Measurements from ENCODE around the gene C18orf32. TPM values are rescaled to one million over a fixed set of nuclear protein-coding genes. Genes with fewer than 3 reads are reported as not detected.

The C18orf32 gene
- total and polyA plus RNA-seq, 2 of the 13 experiments (the other 11 are each of a cell fraction or from before 2014, with no cell fraction given): 17.6 to 20.6 TPM

DNA sequence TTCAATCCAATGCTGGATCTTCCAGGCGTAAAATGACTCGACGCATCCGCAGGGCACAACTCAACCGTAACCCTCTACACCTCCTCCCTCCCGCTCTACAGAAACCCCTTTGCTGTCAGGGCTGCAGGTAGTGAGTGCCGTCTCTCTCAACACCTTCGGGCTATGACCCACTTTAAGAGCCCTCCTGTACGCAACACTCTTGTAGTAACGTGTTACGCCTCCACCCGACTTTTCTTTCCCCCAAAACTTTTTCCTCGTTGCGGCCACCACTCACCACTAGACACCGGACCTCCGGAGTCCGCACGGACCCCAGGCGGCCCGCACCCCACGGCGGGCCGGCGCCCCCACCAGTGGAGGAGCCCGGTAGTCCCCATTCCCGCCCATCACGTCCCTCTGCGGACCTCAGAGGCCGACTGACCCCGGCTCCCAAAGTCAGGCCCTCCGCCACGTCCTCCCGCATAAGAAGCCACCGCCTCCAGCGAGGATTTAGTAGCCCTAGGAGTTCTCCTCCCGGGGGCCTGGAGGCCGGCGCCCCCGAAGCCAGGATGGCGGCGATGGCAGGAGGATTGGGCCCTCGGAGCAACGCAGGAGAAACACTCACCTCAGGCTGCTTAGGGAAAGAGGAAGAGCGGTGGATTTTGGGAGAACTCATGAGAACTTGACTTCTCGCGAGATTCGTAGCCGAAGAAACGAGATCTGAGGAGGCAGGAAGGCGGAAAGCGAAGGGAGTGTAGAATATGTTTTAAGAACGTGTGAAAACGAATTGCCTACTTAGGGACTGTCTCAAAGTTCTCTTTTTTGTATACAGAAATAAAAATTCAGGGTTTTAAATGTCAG, 5.0 kb upstream of the C18orf32 start, which contains the start of gene RPL17 (continued):
- TF ChIP-seq, protein P1, sequence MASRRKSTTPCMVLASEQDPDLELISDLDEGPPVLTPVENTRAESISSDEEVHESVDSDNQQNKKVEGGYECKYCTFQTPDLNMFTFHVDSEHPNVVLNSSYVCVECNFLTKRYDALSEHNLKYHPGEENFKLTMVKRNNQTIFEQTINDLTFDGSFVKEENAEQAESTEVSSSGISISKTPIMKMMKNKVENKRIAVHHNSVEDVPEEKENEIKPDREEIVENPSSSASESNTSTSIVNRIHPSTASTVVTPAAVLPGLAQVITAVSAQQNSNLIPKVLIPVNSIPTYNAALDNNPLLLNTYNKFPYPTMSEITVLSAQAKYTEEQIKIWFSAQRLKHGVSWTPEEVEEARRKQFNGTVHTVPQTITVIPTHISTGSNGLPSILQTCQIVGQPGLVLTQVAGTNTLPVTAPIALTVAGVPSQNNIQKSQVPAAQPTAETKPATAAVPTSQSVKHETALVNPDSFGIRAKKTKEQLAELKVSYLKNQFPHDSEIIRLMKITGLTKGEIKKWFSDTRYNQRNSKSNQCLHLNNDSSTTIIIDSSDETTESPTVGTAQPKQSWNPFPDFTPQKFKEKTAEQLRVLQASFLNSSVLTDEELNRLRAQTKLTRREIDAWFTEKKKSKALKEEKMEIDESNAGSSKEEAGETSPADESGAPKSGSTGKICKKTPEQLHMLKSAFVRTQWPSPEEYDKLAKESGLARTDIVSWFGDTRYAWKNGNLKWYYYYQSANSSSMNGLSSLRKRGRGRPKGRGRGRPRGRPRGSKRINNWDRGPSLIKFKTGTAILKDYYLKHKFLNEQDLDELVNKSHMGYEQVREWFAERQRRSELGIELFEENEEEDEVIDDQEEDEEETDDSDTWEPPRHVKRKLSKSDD (CRISPR knock-in tag; IDR thresholded peaks at IDR 0.05; ENCODE audit: low read depth): 0 out of 2 replicates have a peak, but pooled peaks have one; percentile 52
- TF ChIP-seq, protein P2, sequence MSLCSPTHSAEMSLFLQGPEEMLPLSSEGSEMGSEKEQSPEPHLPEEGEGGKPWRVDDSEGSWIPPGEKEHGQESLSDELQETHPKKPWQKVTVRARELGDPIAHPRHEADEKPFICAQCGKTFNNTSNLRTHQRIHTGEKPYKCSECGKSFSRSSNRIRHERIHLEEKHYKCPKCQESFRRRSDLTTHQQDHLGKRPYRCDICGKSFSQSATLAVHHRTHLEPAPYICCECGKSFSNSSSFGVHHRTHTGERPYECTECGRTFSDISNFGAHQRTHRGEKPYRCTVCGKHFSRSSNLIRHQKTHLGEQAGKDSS (CRISPR knock-in tag; IDR thresholded peaks at IDR 0.05; ENCODE audit: borderline replicate concordance, low read depth): peak; percentile 50; the same call in 1 of the 2 replicates
- TF ChIP-seq ZNF781 (CRISPR knock-in tag; IDR thresholded peaks at IDR 0.05; ENCODE audit: borderline replicate concordance, not compliant biosample characterization): peak; percentile 73
- peak; percentile 85 for TF ChIP-seq HDAC1 (CRISPR knock-in tag; IDR thresholded peaks at IDR 0.05)
- peak; percentile 89; the same call in 1 of the 2 replicates for TF ChIP-seq ZNF816 (CRISPR knock-in tag; IDR thresholded peaks at IDR 0.05; ENCODE audit: borderline replicate concordance)
- no peak; the same call in 1 of the 2 replicates for TF ChIP-seq RFXAP (CRISPR knock-in tag; IDR thresholded peaks at IDR 0.05; ENCODE audit: borderline replicate concordance)
- TF ChIP-seq ZNF292 (CRISPR knock-in tag; IDR thresholded peaks at IDR 0.05; ENCODE audit: borderline replicate concordance, low read depth): no peak
- TF ChIP-seq SRSF1 (optimal IDR thresholded peaks at IDR 0.05; ENCODE audit: low read depth, low read length): peak; percentile 88
- TF ChIP-seq, protein P3, sequence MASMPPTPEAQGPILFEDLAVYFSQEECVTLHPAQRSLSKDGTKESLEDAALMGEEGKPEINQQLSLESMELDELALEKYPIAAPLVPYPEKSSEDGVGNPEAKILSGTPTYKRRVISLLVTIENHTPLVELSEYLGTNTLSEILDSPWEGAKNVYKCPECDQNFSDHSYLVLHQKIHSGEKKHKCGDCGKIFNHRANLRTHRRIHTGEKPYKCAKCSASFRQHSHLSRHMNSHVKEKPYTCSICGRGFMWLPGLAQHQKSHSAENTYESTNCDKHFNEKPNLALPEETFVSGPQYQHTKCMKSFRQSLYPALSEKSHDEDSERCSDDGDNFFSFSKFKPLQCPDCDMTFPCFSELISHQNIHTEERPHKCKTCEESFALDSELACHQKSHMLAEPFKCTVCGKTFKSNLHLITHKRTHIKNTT (CRISPR knock-in tag; IDR thresholded peaks at IDR 0.05): no peak
- 0 out of 2 replicates have a peak, but pooled peaks have one; percentile 77 for TF ChIP-seq ZNF235 (CRISPR knock-in tag; IDR thresholded peaks at IDR 0.05; ENCODE audit: borderline replicate concordance)
- TF ChIP-seq ZNF484 (CRISPR knock-in tag; IDR thresholded peaks at IDR 0.05; ENCODE audit: borderline replicate concordance, low read depth): no peak
- TF ChIP-seq, protein P4, sequence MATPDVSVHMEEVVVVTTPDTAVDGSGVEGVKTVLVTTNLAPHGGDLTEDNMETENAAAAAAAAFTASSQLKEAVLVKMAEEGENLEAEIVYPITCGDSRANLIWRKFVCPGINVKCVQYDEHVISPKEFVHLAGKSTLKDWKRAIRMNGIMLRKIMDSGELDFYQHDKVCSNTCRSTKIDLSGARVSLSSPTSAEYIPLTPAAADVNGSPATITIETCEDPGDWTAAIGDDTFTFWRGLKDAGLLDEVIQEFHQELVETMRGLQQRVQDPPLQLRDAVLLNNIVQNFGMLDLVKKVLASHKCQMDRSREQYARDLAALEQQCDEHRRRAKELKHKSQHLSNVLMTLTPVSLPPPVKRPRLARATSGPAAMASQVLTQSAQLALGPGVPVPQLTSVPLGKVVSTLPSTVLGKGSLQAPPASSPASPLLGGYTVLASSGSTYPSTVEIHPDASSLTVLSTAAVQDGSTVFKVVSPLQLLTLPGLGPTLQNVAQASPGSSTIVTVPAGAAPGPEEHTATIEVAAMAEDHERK (CRISPR knock-in tag; IDR thresholded peaks at IDR 0.05; ENCODE audit: low read depth): 0 out of 2 replicates have a peak, but pooled peaks have one; percentile 13
- 0 out of 2 replicates have a peak, but pooled peaks have one; percentile 43 for TF ChIP-seq ZNF569 (CRISPR knock-in tag; IDR thresholded peaks at IDR 0.05; ENCODE audit: borderline replicate concordance)
- TF ChIP-seq, protein P5, sequence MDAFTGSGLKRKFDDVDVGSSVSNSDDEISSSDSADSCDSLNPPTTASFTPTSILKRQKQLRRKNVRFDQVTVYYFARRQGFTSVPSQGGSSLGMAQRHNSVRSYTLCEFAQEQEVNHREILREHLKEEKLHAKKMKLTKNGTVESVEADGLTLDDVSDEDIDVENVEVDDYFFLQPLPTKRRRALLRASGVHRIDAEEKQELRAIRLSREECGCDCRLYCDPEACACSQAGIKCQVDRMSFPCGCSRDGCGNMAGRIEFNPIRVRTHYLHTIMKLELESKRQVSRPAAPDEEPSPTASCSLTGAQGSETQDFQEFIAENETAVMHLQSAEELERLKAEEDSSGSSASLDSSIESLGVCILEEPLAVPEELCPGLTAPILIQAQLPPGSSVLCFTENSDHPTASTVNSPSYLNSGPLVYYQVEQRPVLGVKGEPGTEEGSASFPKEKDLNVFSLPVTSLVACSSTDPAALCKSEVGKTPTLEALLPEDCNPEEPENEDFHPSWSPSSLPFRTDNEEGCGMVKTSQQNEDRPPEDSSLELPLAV (CRISPR knock-in tag; conservative IDR thresholded peaks at IDR 0.05; ENCODE audit: low read depth): 0 out of 2 replicates have a peak, but pooled peaks have one; percentile 31
- peak; percentile 96 to 97 for TF ChIP-seq POLR2A (IDR thresholded peaks at IDR 0.05; ENCODE audit: insufficient read depth in 1 of 2, low read depth in 2 of 2, low read length in 2 of 2)
- peak; percentile 66; the same call in 1 of the 2 replicates for TF ChIP-seq ETV5 (CRISPR knock-in tag; IDR thresholded peaks at IDR 0.05; ENCODE audit: borderline replicate concordance)
- TF ChIP-seq ZNF431 (CRISPR knock-in tag; IDR thresholded peaks at IDR 0.05; ENCODE audit: borderline replicate concordance, low read depth): no peak
- peak; percentile 33; the same call in 1 of the 2 replicates for TF ChIP-seq ZKSCAN8 (CRISPR knock-in tag; IDR thresholded peaks at IDR 0.05; ENCODE audit: borderline replicate concordance)
- no peak for TF ChIP-seq SOX6 (IDR thresholded peaks at IDR 0.05)
- peak; percentile 30 for TF ChIP-seq SOX6 (CRISPR knock-in tag; IDR thresholded peaks at IDR 0.05)

Data from HepG2 (cell line).